Transverse colon (tissue), 4 donors: ENCODE data around the gene KIF3C. TPM values are rescaled to one million over a fixed set of nuclear protein-coding genes. Genes with fewer than 3 reads are reported as not detected.
"Not testable (repeated sequence)": the region's sequence is repeated elsewhere in the genome, so short reads cannot be mapped to it uniquely, and the experiment has no call there.

Experiments
- DNase-seq: peaks from one replicate; pipeline ENCODE4 v3.0.0-alpha.2; 2019
- H3K27ac ChIP-seq, 4 donors: fragments of 200-600 bp; sonication (generic); 2 replicates each; pipeline ENCODE4 v1.5.1; 2016 to 2018; ENCODE audit warnings: inconsistent platforms in 4 of 4
- H3K27me3 ChIP-seq: fragments of 200-600 bp; sonication (generic); 2 replicates; pipeline ENCODE4 v1.5.1; 2017; ENCODE audit warnings: inconsistent platforms
- H3K36me3 ChIP-seq, 4 donors: fragments of 200-600 bp; sonication (generic); 2 replicates each; pipeline ENCODE4 v1.5.1; 2017 to 2019; ENCODE audit warnings: inconsistent platforms in 4 of 4
- H3K4me1 ChIP-seq, 4 donors: fragments of 200-600 bp; sonication (generic); 2 replicates each; pipeline ENCODE4 v1.5.1; 2017 to 2020; ENCODE audit warnings: inconsistent platforms in 4 of 4
- H3K4me3 ChIP-seq, 4 donors: fragments of 200-600 bp; sonication (generic); 1 replicate in 1 of 4; 2 replicates in 3 of 4; pipeline versions ENCODE4 v1.5.1 to v1.6.1; 2017 to 2019; ENCODE audit warnings: inconsistent platforms in 4 of 4
- H3K9me3 ChIP-seq, 2 donors: fragments of 200-600 bp; sonication (generic); 2 replicates each; pipeline ENCODE4 v1.5.1; 2017 to 2019; ENCODE audit warnings: inconsistent platforms in 2 of 2
- CTCF ChIP-seq, 5 experiments: fragments of 200-600 bp in 3 of 5; fragments of 450-650 bp in 2 of 5; sonication (generic) in 3 of 5; IDR thresholded peaks; 1 replicate in 2 of 5; 2 replicates in 3 of 5; pipeline ENCODE4 v1.5.1; 2016 to 2017; ENCODE audit warnings: antibody characterized with exemption in 5 of 5, inconsistent platforms in 3 of 5, mild to moderate bottlenecking in 2 of 5, moderate library complexity in 1 of 5
- EP300 ChIP-seq: sonication (generic); formaldehyde crosslinking; IDR thresholded peaks from one replicate; pipeline ENCODE4 v1.6.1; 2017; ENCODE audit warnings: antibody characterized with exemption, low read depth
- POLR2A ChIP-seq: fragments of 450-650 bp; IDR thresholded peaks from one replicate; pipeline ENCODE4 v1.6.1; 2016; ENCODE audit warnings: antibody characterized with exemption, mild to moderate bottlenecking, moderate library complexity
- POLR2AphosphoS5 ChIP-seq, 3 donors: sonication (generic); formaldehyde crosslinking; IDR thresholded peaks; one replicate each; pipeline ENCODE4 v1.6.1; 2016; ENCODE audit warnings: antibody characterized with exemption in 3 of 3
- WGBS, 2 donors: methylation state at CpG; one replicate each; pipeline ENCODE4 v1.1.5; 2018; ENCODE audit warnings: low coverage in 1 of 2; 5-methylcytosine and 5-hydroxymethylcytosine counted together
- in situ Hi-C, 4 donors: fragments of 200-750 bp; cut with MboI; loops; one replicate each; pipeline versions ENCODE4 v1.15.0 to v1.15.1; 2017; ENCODE audit warnings: low sequenced_read_pairs in 3 of 4, low pct_ligation_motif_present in 1 of 4, low pct_unique_long_range_greater_than_20kb in 1 of 4
- intact Hi-C: fragments of 100-400 bp; cut with DNase I; formaldehyde crosslinking; loops from one replicate; pipeline ENCODE4 v1.15.1; 2023; ENCODE audit warnings: low total_unique reads
- total RNA-seq, 4 donors: library from RNA; depleted of rRNA; stranded (reverse); fragments of >200 nt; gene quantifications; one replicate each; pipeline ENCODE4 v1.1.0, GENCODE V29; 2016

KIF3C gene
- total RNA-seq, 4 donors from 2014 or later, result 0.37 to 3.2 (median 2.0) TPM

- Histone ChIP-seq H3K4me3 (no peak overlapping the region), H3K27ac (peak overlapping the region; percentile 52 to 80 (median 72)), H3K36me3 (no peaks in the 10 kb centered on the region), H3K9me3 (no peaks in the 10 kb centered on the region), H3K4me1 (peaks cover 0 to 18% (median 15%) of the 10 kb centered on the region in 4 donors), H3K27me3 (no peaks in the 10 kb centered on the region)
- 40 to 47% methylated on average over 2 to 3 of the region's 3 CpGs for WGBS, 2 donors
- TF ChIP-seq POLR2AphosphoS5 (IDR thresholded peaks at IDR 0.05), result peak in 2 of 3 donors; percentile 24 to 27
- no peak for TF ChIP-seq POLR2A
- TF ChIP-seq CTCF (IDR thresholded peaks at IDR 0.05), result no peak
- DNase-seq, result peak; percentile 83
- intact Hi-C loops, result no loop called here
- in situ Hi-C loops, result no loop called here
These were observed 36.1 kb upstream of the KIF3C start for GRCh38 chr2:26018184-26019055.

GRCh38 chr2:26017464-26018183 lies 35.3 kb upstream of the KIF3C start:
- intact Hi-C loops, result no loop called here
- 95 to 100% methylated on average over 1 to 5 of the region's 5 CpGs for WGBS, 2 donors
- DNase-seq, result no peak

GRCh38 chr2:26016706-26017045 lies 34.4 kb upstream of the KIF3C start:
- in situ Hi-C loops, intact Hi-C loops, H3K27ac ChIP-seq, H3K36me3 ChIP-seq, H3K9me3 ChIP-seq, H3K27me3 ChIP-seq, H3K4me3 ChIP-seq, DNase-seq: not testable (repeated sequence)
- H3K4me1 ChIP-seq, result peaks cover 0 to 30% (median 26%) of the 10 kb centered on the region in 4 donors
- 80 to 87% methylated on average over 2 to 4 of the region's 4 CpGs for WGBS, 2 donors

More at GRCh38 chr2:26017464-26018183, 35.3 kb upstream of the KIF3C start:
- no peaks in the 10 kb centered on the region for H3K36me3 ChIP-seq
- H3K9me3 ChIP-seq, result no peaks in the 10 kb centered on the region
- no peak overlapping the region for H3K4me3 ChIP-seq
- H3K4me1 ChIP-seq, result peaks cover 0 to 21% (median 18%) of the 10 kb centered on the region in 4 donors
- no peaks in the 10 kb centered on the region for H3K27me3 ChIP-seq
- H3K27ac ChIP-seq, result peak overlapping the region; percentile 52 to 80 (median 72)
- TF ChIP-seq EP300 (no peak), CTCF (IDR thresholded peaks at IDR 0.05) (no peak), POLR2A (no peak), POLR2AphosphoS5 (IDR thresholded peaks at IDR 0.05) (no peak)
- in situ Hi-C loops, result no loop called here

- Histone ChIP-seq H3K27me3 (no peaks in the 10 kb centered on the region), H3K4me1 (peaks cover 0 to 32% (median 27%) of the 10 kb centered on the region in 4 donors), H3K36me3 (no peaks in the 10 kb centered on the region), H3K27ac (no peak overlapping the region), H3K9me3 (no peaks in the 10 kb centered on the region), H3K4me3 (no peak overlapping the region)
- 82 to 87% methylated on average over 13 of the region's 13 CpGs for WGBS, 2 donors
- intact Hi-C loops (no loop called here), in situ Hi-C loops (no loop called here)
- DNase-seq, result no peak
- TF ChIP-seq POLR2A (no peak), EP300 (no peak), CTCF (IDR thresholded peaks at IDR 0.05) (no peak), POLR2AphosphoS5 (IDR thresholded peaks at IDR 0.05) (no peak)
These were observed 33.9 kb upstream of the KIF3C start for GRCh38 chr2:26016012-26016705.
